Activated CD4-positive, alpha-beta T cell treated with anti-CD3 and anti-CD28 coated beads for 1 hour (primary cell): ENCODE data around the gene DNAJC21.
"Not testable (repeated sequence)": the region's sequence is repeated elsewhere in the genome, so short reads cannot be mapped to it uniquely, and the experiment has no call there.

ENCODE experiments used
- DNase-seq: peaks from one replicate; pipeline ENCODE4 v3.0.0-alpha.2; 2020

DNAJC21 gene

DNA sequence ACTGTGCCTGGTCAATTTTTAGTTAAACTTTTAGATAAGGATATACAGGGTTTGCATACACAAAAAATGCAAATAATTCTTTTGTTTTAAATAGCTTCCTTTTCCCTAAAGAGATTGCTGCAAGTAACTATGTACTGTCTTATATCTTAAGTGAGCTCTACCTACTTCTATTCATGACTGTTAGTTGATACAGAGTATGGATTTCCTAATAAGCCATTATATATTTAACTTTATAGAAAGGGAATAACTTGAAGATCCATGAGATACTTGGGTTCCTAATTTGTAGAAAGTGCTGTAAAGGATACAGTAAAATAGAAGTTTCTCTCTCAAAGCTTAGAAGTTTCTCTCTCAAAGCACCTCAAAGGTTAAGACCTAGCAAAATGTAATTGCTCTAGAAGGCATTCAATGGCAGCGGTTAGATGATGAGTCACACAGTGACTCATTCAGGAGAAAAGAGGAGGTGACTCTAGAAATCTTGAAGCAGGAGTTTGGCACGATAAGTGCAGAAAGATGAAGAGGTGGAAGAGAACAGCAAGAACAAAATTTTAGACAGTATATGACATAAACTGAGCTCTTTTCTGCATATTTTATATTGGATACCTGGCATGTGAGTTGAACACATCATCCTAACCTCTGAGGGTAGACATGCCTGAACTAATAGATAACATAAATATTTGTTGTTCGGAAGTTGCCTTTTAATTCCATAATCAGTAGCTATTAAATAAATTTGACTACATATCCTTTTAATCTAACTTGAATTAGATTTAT, 5.5 kb upstream of the DNAJC21 start:
- DNase-seq: no peak

DNA sequence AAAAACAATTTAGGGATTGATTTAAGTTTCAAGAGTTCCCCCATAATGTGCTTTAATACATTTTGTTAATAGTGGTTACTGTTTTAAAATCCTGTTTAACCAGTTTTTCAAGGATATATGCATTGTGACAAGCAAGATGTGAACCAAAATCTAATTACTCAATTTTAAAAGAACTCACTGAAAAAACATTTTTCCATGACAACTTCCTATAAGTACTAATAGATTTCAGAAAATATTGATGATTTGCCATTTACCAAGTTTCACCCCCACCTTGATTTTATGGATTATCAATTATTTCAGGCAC, 4.9 kb upstream of the DNAJC21 start:
- no peak for DNase-seq

DNA sequence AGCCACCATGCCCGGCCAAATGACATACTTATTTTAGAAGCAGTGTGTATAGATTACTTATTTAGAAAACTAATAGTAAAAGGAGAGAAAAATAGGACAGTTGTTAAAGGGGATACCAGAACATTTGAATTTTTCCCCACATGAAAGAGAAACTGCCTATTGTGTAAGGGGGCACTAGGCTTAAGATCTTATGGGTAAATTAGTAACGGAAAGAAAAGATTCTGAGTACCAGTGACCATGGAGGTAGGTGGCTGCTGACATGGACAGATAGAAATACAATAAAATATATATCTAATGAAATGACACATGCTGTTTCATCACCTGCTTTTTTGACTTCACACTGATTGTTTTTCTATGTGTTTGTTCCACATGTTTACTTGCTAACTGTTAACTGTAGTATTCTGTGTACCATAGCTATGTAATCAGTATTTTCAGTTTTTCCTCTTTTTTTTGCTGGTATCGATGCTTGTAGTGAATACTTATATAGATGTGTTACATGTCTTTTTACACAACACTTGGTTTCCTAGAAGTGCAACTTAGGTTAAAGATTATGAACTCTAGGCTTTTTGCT, 3.0 kb upstream of the DNAJC21 start:
- no peak for DNase-seq

DNA sequence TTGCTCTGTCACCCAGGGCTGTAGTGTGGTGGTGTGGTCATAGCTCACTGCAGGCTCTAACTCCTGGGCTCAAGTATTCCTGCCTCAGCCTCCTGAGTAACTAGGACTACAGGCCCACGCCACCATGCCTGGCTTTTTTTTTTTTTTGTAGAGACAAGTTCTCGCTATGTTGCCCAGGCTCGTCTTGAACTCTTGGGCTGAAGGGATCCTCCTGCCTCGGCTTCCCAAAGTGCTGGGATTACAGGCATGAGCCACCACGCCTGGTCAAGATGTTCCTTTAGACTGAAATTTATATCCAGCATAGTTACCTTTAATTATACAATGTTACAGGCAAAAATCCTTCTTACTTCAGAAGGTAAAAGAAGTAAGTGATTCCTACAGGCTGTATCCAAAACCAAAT, 1.6 kb upstream of the DNAJC21 start:
- no peak for DNase-seq

GRCh38 chr5:34928267-34928666, 1.1 kb upstream of the DNAJC21 start:
- DNase-seq: no peak

- peak; percentile 71 for DNase-seq
These were observed 532 bp downstream of the DNAJC21 start for GRCh38 chr5:34929720-34930461.

DNA sequence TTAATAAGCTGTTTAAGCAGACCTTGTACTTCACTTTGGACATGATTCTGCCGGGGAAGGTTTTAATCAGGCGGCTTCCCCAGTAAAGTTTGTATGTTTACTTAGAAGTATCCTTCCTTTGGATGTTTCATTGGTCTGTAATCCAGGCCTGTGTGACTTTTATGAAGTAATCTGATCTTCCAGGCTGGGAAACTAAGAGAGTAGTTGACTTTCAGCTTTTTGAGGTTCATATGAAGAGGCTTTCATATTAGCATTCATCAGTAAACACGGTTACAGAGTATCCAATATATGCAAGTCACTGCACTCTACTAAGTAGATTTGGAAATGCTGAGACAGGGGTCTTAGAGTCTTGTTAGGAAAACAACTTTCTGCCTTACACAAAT, 1.1 kb downstream of the DNAJC21 start:
- DNase-seq: no peak

DNA sequence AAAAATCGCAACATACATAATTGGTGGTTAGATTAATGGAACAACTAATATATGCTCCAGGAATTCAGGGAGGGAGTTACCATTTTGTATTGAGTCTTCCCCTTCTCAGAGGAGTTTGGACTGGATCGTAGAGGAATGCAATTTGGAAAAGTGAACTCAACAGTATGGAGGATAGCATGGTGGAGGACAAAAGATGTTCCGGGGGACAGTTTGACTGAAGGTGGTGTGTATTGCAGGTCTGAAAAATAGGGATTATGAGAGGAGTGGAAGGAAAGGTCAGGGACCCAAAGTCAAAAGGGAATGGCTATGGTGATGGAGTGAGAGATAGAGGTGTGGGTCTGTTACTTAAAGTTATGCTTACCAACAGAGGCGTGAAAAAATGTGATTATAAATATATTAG, 1.5 kb downstream of the DNAJC21 start:
- DNase-seq: no peak

- no peak for DNase-seq
These were observed 3.6 kb downstream of the DNAJC21 start for GRCh38 chr5:34932947-34933346.

GRCh38 chr5:34941936-34942335, 12.6 kb downstream of the DNAJC21 start:
- no peak for DNase-seq

GRCh38 chr5:34944044-34944443, 14.7 kb downstream of the DNAJC21 start:
- no peak for DNase-seq

DNA sequence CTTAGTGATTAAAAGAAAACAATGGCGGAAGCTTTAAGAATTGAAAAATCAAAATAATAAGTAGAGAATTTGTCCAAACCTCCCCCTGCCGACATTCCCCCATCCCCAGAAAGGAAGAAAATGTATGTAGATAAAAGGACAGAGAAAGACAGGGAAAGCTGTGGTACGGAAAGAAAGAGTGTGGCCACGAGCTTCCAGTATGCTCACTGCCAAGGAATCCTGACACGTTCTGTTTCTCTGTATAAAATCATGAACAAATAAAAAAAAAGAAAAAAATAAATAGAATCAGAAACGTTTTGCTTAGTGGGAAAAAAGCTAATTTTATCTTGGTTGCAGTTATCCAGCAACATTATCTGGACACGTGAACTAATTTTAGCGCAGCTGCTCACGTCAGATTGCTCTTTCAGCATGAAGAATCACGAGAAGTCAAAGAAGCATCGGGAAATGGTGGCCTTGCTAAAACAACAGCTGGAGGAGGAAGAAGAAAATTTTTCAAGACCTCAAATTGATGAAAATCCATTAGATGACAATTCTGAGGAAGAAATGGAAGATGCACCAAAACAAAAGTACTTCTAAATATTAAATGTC, 15.2 kb downstream of the DNAJC21 start:
- no peak for DNase-seq

DNA sequence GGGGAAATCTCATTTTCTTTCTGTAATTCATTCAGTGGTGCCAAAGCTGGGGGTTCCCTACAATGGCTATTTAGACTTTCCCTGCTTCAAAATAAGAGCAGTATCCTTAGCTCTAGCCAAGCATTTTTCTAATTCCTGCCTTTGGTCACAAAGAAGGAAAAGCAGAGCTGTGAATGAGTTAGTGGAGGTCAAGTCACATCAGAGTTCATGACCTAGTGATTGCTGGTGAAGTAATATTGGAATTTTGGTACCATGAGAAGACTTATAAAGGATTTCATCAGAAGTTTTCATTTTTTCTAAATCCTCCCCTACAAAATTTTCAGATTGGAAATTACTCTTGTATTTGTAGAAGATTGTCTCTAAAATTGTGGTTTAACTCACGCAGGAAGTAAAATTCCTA, 28.0 kb downstream of the DNAJC21 start:
- DNase-seq: no peak

DNA sequence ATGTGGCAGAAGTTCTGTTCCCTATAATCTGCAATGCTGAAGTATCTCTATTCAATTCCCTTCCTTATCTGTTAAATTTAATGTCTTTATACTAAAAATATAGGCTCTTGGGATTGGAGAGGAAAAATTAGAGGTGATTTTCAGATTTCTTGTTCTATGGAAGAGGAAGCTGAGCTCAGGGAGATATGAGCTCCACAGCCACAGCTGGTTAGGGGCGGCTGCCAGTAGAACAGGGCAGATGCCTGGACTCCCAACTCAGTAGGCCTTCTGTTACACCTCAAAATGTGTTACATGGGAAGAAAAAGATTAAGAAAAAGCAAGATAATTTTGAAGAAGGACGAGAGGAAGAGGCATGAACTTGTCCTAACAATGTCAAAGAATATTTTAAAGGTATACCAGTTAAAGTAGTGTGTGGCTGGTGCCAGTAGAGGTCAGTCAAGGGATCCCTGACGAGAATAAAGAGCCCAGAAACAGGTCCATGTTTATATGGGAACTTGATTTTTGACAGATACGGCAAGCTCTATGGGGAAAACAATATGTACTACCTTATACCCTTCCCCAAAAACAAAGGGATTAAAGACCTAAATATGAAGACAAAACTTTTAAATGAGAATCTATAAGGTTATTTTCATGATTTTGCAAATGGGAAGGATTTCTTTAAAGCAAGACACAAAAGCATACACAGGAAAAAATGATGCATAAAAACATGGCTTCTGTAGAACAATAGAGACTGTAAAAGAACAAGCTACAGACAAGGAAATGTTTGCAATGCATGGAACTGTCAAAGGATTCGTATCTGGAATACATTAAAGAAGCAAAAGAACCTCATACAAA, 28.7 kb downstream of the DNAJC21 start:
- no peak for DNase-seq

DNA sequence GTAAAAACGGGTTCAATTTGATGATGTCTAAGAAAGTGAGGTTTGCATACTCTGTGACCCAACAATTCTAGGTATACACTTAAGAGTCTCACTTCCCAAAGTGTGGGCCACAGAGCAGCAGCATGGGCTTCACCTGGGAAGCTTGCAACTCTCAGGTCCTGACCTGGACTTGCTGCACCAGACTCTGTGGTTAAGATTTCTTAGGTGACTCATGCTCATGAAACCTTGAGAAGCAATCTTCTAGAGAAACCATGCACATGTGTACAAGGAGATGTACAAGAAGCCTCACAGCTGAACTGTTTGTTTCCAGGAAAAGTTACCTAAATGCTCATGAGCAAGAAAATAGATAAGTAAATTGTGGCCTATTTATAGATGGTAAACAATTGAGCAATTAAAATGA, 30.0 kb downstream of the DNAJC21 start:
- no peak for DNase-seq

GRCh38 chr5:34967540-34967939, 38.2 kb downstream of the DNAJC21 start:
- DNase-seq: no peak

DNA sequence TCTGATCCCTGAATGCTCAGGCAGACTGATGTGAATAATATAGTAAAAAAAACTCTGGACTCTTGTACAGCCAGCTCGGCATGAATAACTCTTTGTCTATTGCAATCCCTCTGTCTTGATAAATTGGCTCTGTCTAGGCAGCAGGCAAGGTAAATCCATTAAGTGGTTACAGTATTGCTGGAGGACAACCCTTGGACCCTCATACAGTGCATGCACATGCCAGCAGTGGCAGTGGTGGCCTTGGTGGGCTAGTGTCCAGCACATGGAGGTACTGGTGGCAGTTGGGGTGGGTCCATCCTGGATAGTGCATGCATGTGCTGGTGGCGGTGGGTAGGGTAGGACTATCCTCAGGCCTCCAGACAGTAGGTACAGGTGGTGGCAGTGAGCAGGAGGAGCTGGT, 38.9 kb downstream of the DNAJC21 start:
- DNase-seq: no peak

GRCh38 chr5:34970552-34970951, 41.2 kb downstream of the DNAJC21 start:
- DNase-seq: no peak

- not testable (repeated sequence) for DNase-seq
These were observed 42.3 kb downstream of the DNAJC21 start for GRCh38 chr5:34971655-34972054.

DNA sequence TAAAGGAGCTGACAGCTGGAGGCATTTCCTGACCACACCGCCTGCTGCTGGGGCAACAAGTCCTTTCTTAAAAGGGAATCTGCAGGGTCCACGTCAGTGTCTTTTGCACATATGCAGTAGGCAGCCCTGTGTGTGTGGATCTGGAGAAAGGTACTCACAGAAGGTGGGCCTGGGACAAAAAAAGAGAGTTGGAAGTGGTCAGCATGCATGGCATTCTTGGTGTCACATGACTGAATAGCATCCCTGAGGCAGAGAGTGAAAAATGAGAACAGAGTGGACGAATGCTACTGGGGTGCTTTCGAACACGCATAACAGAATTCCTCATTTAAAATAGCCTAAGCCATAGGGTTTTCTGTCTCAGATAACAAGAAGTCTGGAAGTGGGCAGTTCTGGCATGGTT, 47.0 kb downstream of the DNAJC21 start:
- no peak for DNase-seq

GRCh38 chr5:34977934-34978613, 48.7 kb downstream of the DNAJC21 start:
- DNase-seq: no peak

- DNase-seq: no peak
These were observed 49.3 kb downstream of the DNAJC21 start for GRCh38 chr5:34978681-34979080.

- no peak for DNase-seq
These were observed 53.5 kb downstream of the DNAJC21 start for GRCh38 chr5:34982823-34983222.
